HFF-Myc (cell line): ENCODE results near the gene DENND5B.

Source experiments
- DNase-seq: peaks from one replicate; pipeline ENCODE4 v3.0.0-alpha.2; 2011; ENCODE audit warnings: low read depth; ENCODE audit errors: extremely low read depth
- H3K4me3 ChIP-seq: replicated peaks from 2 replicates; pipeline ENCODE4 v1.5.1; 2011; ENCODE audit warnings: low read depth, mild to moderate bottlenecking, control low read depth, low read length
- CTCF ChIP-seq: IDR thresholded peaks from 2 replicates; pipeline ENCODE4 v1.5.1; 2012; ENCODE audit warnings: mild to moderate bottlenecking, low read depth, low read length, control low read depth; ENCODE audit errors: missing control alignments

DENND5B gene

GRCh38 chr12:31521964-31522363 lies 69.0 kb downstream of the DENND5B start:
- H3K4me3 ChIP-seq: no peak overlapping the region
- DNase-seq: no peak
- TF ChIP-seq CTCF: no peak

- no peak for DNase-seq
- no peak overlapping the region for H3K4me3 ChIP-seq
- TF ChIP-seq CTCF: no peak
Observed at GRCh38 chr12:31519511-31519910, 71.4 kb downstream of the DENND5B start.

GRCh38 chr12:31518680-31519227 lies 72.2 kb downstream of the DENND5B start:
- TF ChIP-seq CTCF: no peak
- peak; percentile 95 for DNase-seq
- H3K4me3 ChIP-seq: no peak overlapping the region

GRCh38 chr12:31517994-31518393 lies 72.9 kb downstream of the DENND5B start:
- no peak for DNase-seq
- no peak overlapping the region for H3K4me3 ChIP-seq
- TF ChIP-seq CTCF: no peak

- no peak for DNase-seq
- H3K4me3 ChIP-seq: no peak overlapping the region
- TF ChIP-seq CTCF: no peak
Observed at GRCh38 chr12:31516702-31517101, 74.2 kb downstream of the DENND5B start.

- TF ChIP-seq CTCF: no peak
- DNase-seq: no peak
- H3K4me3 ChIP-seq: no peak overlapping the region
Observed at GRCh38 chr12:31514912-31515311, 76.0 kb downstream of the DENND5B start.

- TF ChIP-seq CTCF: no peak
- no peak for DNase-seq
- H3K4me3 ChIP-seq: no peak overlapping the region
Observed at GRCh38 chr12:31510034-31510433, 80.9 kb downstream of the DENND5B start.
